Middle frontal gyrus (tissue), 1 donor: ENCODE data around the gene MYPOP.

Source experiments
- DNase-seq: peaks from one replicate; pipeline ENCODE4 v3.0.0-alpha.2; 2015; ENCODE audit warnings: low spot score; ENCODE audit errors: extremely low spot score

The MYPOP gene

GRCh38 chr19:45901912-45902650 lies at the start of gene MYPOP:
Gene MYPOP, minus strand, starts transcription at chr19:45902613. Its CDS starts 840 bp downstream, at chr19:45901773.
- no peak for DNase-seq

DNA sequence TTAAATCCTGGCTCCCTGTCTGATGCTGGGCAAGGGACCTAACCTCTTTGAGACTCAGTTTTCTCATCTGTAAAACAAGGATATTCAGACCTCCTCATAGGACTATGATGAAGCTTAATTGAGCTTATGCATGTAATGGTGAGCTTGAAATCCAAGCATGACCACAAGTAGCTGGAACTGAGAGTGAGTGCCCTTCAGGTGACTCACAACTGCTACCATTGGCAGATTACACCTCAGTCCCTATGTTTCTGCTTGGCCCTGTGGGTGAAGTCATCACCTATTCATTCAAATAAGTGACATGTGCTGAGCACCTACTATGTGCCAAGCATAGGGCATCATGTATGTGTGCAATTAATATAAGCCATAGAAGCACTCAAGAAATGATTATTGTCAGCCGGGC lies 45.5 kb upstream of the MYPOP start:
- no peak for DNase-seq

- no peak for DNase-seq
Observed at GRCh38 chr19:45940515-45940805, 38.0 kb upstream of the MYPOP start.

DNA sequence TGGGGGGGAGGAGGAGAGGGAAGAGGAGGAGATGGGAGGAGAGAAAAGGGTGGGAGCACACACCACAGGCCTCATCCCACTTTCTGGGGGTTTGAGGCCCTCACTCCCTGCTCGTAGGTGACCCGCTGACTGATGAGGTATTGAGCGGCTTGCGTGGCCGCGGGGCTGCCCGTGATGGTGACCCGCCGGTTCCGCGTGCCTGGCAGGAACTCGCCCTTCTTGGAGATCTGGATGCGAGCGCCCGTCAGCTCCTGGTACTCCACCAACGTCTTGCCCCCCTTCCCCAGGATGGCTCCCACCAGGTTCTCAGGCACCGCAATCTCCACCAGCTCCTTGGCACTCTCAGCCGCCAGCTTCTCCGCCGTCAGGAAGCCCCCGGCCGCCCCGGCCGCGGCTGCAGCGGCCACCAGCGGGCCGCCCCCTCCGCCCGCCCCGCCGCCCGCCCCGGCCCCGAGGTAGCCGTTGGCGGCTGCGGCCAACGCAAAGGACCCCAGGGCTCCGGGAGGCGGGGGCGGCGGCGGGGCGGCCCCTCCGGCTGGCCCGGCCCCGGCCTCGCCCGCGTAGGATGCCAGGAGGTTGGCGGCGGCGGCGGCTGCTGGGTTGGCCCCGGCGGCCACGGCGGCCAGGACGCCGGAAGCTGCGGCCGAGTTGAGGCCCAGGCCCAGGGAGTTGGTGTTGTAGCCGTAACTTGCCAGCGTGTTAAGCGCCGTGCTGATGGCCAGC lies 37.5 kb upstream of the MYPOP start:
- DNase-seq: no peak

GRCh38 chr19:45938733-45939319 lies 36.4 kb upstream of the MYPOP start:
- DNase-seq: no peak

DNA sequence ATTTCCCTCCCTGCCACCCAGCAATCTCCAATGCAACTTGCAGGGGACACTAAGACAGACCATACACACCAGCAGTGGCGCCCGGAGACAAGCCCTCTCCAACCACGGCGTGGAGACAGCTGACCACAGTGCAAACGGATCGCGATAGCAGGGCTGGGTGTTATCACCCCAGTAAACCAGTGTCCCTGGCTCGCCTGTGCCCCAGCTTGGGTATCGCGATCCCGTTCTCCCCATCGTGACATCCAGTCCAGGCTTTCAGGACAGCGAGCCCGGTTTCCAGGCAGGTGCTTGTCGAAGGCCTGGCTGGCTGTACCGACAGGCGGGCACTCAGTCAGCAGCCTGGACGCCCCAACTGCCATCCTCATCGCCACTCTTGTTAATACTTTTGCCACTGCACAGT lies 32.9 kb upstream of the MYPOP start:
- DNase-seq: no peak

DNA sequence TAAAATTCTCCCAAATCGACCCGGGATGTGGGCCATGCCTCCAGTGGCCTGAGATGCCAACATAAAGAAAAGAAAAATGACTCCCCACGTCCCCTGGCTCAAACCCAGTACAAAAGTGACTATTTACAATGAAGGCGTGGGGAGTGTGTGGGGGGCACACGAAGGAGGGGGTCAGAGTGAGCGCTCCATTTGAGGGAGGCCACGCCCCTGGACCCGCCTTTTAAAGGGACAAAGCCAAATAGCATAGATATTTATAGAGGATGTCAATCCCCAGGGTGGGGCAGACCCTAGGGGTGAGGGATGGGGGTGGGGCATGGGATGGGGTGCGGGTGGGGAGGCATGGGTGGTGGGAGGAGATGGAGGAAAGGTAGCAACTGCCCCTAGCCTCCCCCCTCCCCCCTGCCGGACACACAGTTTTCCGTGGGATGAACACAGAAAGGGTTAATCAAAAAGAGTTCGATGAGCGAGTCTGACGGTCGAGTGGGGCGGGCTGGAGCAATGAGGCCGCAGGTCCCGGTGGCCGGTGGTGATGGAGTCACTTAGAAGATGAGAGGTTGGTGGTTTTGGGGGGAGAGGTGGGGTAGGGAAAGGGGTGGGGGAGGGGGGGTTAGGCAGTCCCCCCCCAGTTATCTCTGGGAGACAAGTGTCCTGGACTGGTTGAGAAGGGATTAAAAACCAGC lies 32.3 kb upstream of the MYPOP start:
- no peak for DNase-seq

DNA sequence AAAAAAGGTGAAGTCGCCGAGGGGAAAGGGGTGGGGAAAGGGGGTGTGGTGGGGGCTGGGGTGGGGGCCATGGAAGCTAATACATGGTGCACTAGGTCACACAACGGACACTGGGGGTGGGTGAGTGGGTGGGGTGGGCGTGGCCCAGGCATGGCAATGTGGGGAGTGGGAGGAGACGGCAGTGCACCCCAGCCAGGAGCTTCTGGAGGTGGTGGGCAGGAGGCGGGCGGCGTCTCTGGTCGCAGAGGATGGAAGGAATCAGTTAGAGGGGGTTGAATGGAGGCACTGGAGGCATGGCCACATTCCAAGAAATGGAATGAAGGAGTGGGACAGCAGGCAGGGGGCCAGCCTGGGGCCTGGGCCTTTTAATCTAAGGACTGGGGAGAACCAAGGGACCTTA lies 31.3 kb upstream of the MYPOP start:
- DNase-seq: no peak

- no peak for DNase-seq
Observed at GRCh38 chr19:45931055-45931454, 28.6 kb upstream of the MYPOP start.

GRCh38 chr19:45929247-45929646 lies 26.8 kb upstream of the MYPOP start:
- DNase-seq: no peak

DNA sequence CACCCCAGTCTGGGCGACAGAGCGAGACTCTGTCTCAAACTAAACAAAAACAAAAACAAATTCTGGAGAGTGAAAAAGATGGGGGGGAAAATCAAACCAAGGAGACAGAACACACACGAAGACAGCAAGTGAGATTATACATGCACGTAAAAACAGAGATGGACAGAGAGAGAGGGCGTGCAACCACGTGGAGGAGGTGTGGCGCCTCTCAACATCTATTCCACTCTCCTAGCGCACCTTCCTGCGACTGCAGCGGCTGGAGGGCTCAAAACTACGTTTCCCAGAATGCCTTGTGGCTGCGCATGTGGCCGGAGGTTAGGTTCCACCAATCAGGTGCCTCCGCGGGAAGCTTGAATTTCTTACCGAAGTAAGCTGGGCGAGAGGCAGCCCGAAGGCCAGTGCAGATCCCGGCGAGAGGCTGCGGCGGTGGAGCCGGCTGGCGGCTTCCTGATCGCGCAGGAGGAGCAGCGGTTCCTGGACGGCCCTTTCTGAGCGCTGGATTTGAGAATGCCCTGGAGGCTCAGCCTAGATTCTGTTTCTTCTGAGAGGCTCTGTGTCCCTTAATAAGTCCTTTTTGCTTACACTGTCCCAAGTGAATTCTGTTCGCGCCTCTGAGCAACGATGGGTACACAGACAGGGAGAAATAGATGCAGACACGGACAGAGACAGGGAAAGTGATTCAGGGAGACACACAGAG lies 25.3 kb upstream of the MYPOP start:
- peak; percentile 85 for DNase-seq

- no peak for DNase-seq
Observed at GRCh38 chr19:45924891-45925447, 22.6 kb upstream of the MYPOP start.

DNA sequence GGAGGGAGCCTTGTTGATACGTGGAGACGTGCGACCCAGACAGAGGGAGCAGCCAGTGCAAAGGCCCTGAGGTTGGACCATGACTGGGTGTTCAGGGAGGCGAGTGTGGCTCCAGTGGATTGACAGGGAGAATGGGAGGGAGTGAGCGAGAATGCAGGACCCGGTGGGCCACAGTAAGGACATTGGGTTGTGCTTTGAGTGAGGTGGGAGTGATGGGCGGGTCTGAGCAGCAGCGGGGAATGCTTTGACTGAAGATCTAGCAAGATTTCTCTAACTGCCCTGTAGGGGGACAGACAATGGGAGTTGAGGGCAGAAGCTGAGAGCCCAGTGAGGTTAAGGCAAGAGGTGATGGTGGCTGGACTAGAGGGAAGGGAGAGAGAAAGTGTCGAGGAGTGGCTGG lies 19.9 kb upstream of the MYPOP start:
- DNase-seq: no peak

GRCh38 chr19:45920458-45920857 lies 18.0 kb upstream of the MYPOP start:
- no peak for DNase-seq

DNA sequence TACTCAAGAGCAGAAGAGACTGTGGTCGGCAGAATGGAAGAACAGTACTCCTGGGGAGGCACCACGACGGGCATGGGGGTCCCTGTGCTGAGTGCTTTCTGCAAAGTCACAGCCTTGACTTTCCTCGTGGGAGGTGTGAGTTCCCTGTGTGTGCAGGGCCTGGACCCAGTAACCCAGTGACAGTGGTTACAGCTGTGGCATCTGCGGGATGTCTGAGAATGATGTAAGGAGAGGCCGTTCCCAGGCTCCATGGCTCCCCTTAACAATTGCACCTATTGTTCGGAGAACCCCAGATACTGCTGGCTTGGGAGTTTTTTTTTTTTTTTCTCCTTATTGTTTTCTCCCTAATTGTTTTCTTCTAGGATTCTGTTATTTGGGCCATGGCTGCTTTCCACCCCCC lies 17.3 kb upstream of the MYPOP start:
- DNase-seq: peak; percentile 44

GRCh38 chr19:45918721-45919120 lies 16.3 kb upstream of the MYPOP start:
- no peak for DNase-seq

DNA sequence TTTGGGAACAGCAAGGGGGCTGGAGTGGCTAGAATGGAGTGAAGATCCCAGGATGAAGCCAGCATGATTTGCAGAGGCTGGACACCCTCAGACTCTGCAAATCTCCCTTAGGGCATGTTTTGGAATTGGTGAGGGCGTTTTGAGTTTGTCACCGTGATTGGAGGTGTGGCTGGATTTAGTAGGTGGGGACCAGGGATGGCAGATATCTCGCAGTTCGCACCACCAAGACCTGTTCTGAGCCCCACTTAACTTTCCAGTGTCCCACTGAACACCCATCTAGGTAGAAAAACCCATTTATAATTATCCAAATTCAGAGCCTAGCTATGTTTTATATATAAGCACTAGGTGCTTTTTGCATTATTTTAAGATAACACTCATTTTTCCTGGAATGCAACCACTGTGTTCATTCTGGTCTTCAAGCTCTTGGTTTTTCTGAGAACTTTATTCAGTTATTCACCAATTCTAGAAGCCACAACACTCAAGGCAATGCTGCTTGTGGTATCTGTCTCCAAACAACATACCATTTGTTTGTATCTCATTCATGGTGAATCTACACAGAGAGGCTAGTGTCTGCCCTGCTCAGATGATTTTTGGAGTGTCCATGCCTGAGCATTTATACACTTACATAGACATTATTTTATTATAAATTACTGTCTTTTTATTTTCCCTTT lies 15.1 kb upstream of the MYPOP start:
- peak; percentile 8 for DNase-seq

GRCh38 chr19:45913874-45914830 lies 11.7 kb upstream of the MYPOP start, which contains the start of gene NANOS2:
Gene NANOS2, minus strand, starts transcription at chr19:45914778. Its CDS starts 85 bp downstream, at chr19:45914693.
- no peak for DNase-seq

DNA sequence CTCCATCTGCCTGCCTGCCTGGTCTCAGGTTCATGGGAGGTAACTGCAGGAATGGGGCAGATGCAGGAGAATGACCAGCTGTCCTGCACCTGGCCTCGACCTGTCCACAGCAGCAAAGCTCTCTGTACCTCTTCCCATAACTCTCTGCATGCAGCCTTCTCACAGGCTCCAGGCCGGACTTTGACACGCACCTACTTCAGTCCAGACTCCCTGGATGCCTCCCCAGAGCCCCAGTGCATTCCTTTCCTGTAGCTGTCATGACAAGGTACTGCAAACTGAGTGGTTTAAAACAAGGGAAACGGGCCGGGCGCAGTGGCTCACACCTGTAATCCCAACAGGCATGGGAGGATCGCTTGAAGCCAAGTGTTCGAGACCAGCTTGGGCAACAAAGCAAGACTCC lies 8.9 kb upstream of the MYPOP start:
- DNase-seq: no peak
